ENCODE results near the gene ZEB1.

ZEB1 gene

DNA sequence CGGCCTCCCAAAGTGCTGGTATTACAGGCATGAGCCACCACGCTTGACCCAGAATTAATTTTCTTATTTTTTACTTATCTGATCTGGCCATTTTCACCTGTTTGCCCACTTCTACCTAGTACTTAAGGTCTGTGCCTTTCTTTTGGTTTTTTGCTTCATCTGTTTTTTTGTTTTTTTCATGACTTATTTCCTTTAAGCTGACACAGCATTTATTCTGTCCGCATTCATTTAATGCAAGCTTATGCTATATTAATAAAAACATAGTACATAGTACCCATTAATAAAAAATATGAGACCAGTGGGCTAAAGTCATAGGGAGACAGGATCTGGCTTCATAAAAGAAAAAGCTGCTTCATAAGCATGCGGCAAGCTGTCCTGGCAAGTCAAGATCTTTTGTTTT, 205.4 kb downstream of the ZEB1 start:
- CTCF ChIA-PET, result no interaction called here
- DNase-seq (ENCODE audit: extremely low spot score), result no peak
- POLR2A ChIA-PET, result no interaction called here
- no peak for TF ChIP-seq FOXA1 (IDR thresholded peaks at IDR 0.05)

DNA sequence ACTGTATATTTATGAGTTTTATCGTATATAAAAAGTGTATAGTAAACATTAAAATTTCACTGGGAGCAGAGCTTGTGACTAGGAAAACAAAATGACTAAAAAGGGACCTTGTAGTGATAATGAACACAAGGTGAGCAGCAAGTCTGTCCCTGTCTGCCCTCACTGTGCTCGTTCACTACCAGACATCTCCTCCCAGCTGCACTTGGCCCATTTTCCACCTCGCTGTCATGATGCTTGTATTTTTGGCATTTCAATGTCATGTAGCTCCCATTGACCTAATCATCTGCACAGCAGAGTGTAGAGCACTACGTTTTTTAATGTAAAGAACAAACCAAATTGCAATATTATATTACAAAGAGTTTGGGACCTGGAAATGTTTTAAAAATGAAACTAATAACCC, 207.2 kb downstream of the ZEB1 start:
- CTCF ChIA-PET, result no interaction called here

DNA sequence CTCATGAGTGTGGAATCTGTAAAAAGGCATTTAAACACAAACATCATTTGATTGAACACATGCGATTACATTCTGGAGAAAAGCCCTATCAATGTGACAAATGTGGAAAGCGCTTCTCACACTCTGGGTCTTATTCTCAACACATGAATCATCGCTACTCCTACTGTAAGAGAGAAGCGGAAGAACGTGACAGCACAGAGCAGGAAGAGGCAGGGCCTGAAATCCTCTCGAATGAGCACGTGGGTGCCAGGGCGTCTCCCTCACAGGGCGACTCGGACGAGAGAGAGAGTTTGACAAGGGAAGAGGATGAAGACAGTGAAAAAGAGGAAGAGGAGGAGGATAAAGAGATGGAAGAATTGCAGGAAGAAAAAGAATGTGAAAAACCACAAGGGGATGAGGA, 207.7 kb downstream of the ZEB1 start:
- ChIA-PET CTCF (no interaction called here), POLR2A (no interaction called here)
- DNase-seq (ENCODE audit: extremely low spot score), result no peak
- TF ChIP-seq LEF1 (IDR thresholded peaks at IDR 0.05; ENCODE audit: borderline replicate concordance) (no peak), ZNF384 (IDR thresholded peaks at IDR 0.05) (no peak), ELF4 (IDR thresholded peaks at IDR 0.05) (no peak), BHLHE40 (IDR thresholded peaks at IDR 0.05; ENCODE audit: borderline replicate concordance) (no peak), L3MBTL2 (conservative IDR thresholded peaks at IDR 0.05) (no peak), SUZ12 (IDR thresholded peaks at IDR 0.05) (no peak), ARNT (IDR thresholded peaks at IDR 0.05) (no peak), FOXK2 (IDR thresholded peaks at IDR 0.05) (no peak), TARDBP (IDR thresholded peaks at IDR 0.05) (no peak), NFRKB (IDR thresholded peaks at IDR 0.05) (no peak), FOXM1 (IDR thresholded peaks at IDR 0.05; ENCODE audit: borderline replicate concordance) (no peak), HDGF (IDR thresholded peaks at IDR 0.05; ENCODE audit: borderline replicate concordance) (no peak), SP1 (IDR thresholded peaks at IDR 0.05) (no peak), CTBP1 (IDR thresholded peaks at IDR 0.05; ENCODE audit: borderline replicate concordance) (no peak)
- TF ChIP-seq, protein P1, sequence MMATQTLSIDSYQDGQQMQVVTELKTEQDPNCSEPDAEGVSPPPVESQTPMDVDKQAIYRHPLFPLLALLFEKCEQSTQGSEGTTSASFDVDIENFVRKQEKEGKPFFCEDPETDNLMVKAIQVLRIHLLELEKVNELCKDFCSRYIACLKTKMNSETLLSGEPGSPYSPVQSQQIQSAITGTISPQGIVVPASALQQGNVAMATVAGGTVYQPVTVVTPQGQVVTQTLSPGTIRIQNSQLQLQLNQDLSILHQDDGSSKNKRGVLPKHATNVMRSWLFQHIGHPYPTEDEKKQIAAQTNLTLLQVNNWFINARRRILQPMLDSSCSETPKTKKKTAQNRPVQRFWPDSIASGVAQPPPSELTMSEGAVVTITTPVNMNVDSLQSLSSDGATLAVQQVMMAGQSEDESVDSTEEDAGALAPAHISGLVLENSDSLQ (IDR thresholded peaks at IDR 0.05), result no peak

More for the DNA sequence above, 207.2 kb downstream of the ZEB1 start:
- POLR2A ChIA-PET, result no interaction called here
- TF ChIP-seq HDGF (IDR thresholded peaks at IDR 0.05; ENCODE audit: borderline replicate concordance), result no peak
- TF ChIP-seq L3MBTL2 (conservative IDR thresholded peaks at IDR 0.05), result no peak
- no peak for TF ChIP-seq CTBP1 (IDR thresholded peaks at IDR 0.05; ENCODE audit: borderline replicate concordance)
- no peak for TF ChIP-seq TARDBP (IDR thresholded peaks at IDR 0.05)
- TF ChIP-seq FOXK2 (IDR thresholded peaks at IDR 0.05), result no peak
- TF ChIP-seq LEF1 (IDR thresholded peaks at IDR 0.05; ENCODE audit: borderline replicate concordance), result no peak
- no peak for TF ChIP-seq SP1 (IDR thresholded peaks at IDR 0.05)
- no peak for TF ChIP-seq BHLHE40 (IDR thresholded peaks at IDR 0.05; ENCODE audit: borderline replicate concordance)
- TF ChIP-seq SUZ12 (IDR thresholded peaks at IDR 0.05), result no peak
- TF ChIP-seq FOXA1 (IDR thresholded peaks at IDR 0.05), result no peak
- TF ChIP-seq ELF4 (IDR thresholded peaks at IDR 0.05), result no peak
- TF ChIP-seq, protein P1 (IDR thresholded peaks at IDR 0.05), result no peak
- TF ChIP-seq ZNF384 (IDR thresholded peaks at IDR 0.05), result no peak
- no peak for TF ChIP-seq NFRKB (IDR thresholded peaks at IDR 0.05)
- no peak for TF ChIP-seq ARNT (IDR thresholded peaks at IDR 0.05)
- TF ChIP-seq FOXM1 (IDR thresholded peaks at IDR 0.05; ENCODE audit: borderline replicate concordance), result no peak
- no peak for DNase-seq (ENCODE audit: extremely low spot score)

DNA sequence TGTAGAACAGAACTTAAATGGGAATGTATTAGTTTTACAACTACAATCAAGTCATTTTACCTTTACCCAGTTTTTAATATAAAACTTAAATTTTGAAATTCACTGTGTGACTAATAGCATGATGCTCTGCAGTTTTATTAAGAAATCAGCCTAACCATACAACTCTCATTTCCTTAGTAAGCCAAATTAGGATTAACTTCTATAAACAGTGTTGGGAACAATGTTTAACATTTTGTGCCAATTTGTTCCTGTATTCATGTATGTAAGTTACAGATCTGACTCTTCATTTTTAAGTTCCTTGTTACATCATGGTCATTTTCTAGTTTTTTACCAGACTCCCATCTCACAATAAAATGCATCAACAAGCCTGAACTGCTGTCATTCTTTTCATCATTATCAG, 209.8 kb downstream of the ZEB1 start:
- TF ChIP-seq FOXM1 (IDR thresholded peaks at IDR 0.05; ENCODE audit: borderline replicate concordance) (no peak), FOXK2 (IDR thresholded peaks at IDR 0.05) (no peak), BHLHE40 (IDR thresholded peaks at IDR 0.05; ENCODE audit: borderline replicate concordance) (no peak), ELF4 (IDR thresholded peaks at IDR 0.05) (no peak), SUZ12 (IDR thresholded peaks at IDR 0.05) (no peak), CTBP1 (IDR thresholded peaks at IDR 0.05; ENCODE audit: borderline replicate concordance) (no peak)
- CTCF ChIA-PET, result no interaction called here
- POLR2A ChIA-PET, result no interaction called here
- no peak for DNase-seq (ENCODE audit: extremely low spot score)

DNA sequence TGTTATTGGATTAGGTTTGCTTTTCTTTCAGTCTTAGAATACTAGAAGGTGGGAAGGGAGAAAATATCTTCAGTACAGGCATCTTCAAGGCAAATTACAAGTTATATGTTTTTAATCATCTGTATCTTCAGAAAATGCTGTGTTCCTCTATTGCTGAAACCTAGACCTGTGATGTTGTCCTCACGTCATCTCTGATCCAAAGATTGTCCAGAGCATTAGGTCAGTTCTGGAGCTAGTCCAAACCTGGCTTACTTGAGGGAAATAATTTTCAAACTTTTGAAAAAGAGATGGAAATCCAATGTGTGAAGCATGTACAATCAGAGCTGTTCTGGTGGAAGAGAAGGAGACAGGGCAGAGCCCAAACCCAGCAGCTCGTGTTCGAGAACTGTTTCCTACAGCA, 217.3 kb downstream of the ZEB1 start:
- TF ChIP-seq ELF4 (IDR thresholded peaks at IDR 0.05) (no peak), SUZ12 (IDR thresholded peaks at IDR 0.05) (no peak), SP1 (IDR thresholded peaks at IDR 0.05) (no peak), FOXM1 (IDR thresholded peaks at IDR 0.05; ENCODE audit: borderline replicate concordance) (no peak), L3MBTL2 (conservative IDR thresholded peaks at IDR 0.05) (no peak), CTBP1 (IDR thresholded peaks at IDR 0.05; ENCODE audit: borderline replicate concordance) (no peak), LEF1 (IDR thresholded peaks at IDR 0.05; ENCODE audit: borderline replicate concordance) (no peak), BHLHE40 (IDR thresholded peaks at IDR 0.05; ENCODE audit: borderline replicate concordance) (no peak), NFRKB (IDR thresholded peaks at IDR 0.05) (no peak), TARDBP (IDR thresholded peaks at IDR 0.05) (no peak), FOXK2 (IDR thresholded peaks at IDR 0.05) (no peak), ARNT (IDR thresholded peaks at IDR 0.05) (no peak), FOXA1 (IDR thresholded peaks at IDR 0.05) (no peak)
- CTCF ChIA-PET, result interaction anchor here (0.6 kb wide), 1 partner anchor 331 kb away, joined by 3 read pairs; no protein-coding TSS in a partner anchor
- DNase-seq (ENCODE audit: extremely low spot score), result no peak
- POLR2A ChIA-PET, result no interaction called here

DNA sequence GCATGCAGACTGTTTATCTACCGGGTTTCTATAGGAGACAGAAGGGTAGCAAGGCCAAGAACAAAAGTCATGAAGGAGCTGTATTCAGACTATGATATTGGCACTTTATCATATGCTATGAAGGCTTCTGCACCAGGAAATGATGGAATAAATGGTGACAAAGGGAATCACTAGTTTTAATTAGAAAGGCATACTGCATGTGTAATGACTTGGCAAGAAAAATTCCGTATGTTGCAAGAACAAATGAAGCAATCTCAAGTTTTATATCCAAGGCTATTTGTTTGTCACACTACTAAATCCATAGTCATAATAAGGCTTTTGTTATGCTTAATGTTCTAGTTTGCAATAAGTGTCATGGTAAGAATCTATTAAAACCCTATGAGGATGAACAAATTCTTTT, 230.9 kb downstream of the ZEB1 start:
- no peak for TF ChIP-seq ARNT (IDR thresholded peaks at IDR 0.05)
- no peak for DNase-seq (ENCODE audit: extremely low spot score)
- ChIA-PET CTCF (no interaction called here), POLR2A (no interaction called here)

DNA sequence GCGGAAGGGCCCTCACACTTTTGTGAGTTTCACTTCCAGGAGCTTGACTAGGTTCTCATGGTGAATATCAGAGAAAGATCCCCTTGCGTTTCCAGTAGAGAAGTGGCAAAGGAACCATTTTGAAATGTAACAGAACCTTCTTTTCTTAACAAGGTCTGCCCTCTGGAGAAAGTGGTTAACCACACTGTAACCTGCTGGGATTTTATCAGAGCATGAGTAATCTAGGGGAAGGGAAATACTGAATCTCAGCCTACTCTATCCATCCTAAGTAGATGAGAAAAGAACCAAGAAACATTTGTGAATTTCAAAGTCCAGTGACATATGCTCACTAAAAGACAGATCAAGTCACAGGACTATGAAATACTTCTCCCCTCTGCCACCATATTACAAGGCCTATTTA, 235.5 kb downstream of the ZEB1 start:
- TF ChIP-seq, protein P1 (IDR thresholded peaks at IDR 0.05), result no peak
- no peak for TF ChIP-seq TARDBP (IDR thresholded peaks at IDR 0.05)
- no peak for TF ChIP-seq FOXM1 (IDR thresholded peaks at IDR 0.05; ENCODE audit: borderline replicate concordance)
- no peak for DNase-seq (ENCODE audit: extremely low spot score)
- CTCF ChIA-PET, result no interaction called here
- POLR2A ChIA-PET, result no interaction called here

Measured in HEK293T (cell line).